ENCODE results near the gene TEC.

DNA sequence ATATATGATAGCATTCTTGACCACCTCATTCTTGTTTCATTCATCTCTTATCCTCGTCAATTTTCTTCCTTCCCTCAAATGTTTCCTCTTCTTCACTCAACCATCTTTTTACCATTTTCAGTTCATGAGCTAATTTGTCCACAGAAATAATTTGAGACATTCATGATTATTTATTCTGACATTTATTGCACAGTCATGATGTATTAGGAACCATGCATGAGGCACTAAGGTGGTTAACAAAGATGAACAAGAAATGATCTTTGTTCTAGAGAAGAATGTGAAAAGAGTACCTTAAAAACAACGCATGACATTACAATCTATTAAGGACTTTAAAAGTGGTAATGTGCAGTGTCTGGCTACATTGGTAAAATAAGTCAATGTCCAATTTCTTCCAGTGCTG, 27.9 kb downstream of the TEC start:
- TF ChIP-seq, protein P1, sequence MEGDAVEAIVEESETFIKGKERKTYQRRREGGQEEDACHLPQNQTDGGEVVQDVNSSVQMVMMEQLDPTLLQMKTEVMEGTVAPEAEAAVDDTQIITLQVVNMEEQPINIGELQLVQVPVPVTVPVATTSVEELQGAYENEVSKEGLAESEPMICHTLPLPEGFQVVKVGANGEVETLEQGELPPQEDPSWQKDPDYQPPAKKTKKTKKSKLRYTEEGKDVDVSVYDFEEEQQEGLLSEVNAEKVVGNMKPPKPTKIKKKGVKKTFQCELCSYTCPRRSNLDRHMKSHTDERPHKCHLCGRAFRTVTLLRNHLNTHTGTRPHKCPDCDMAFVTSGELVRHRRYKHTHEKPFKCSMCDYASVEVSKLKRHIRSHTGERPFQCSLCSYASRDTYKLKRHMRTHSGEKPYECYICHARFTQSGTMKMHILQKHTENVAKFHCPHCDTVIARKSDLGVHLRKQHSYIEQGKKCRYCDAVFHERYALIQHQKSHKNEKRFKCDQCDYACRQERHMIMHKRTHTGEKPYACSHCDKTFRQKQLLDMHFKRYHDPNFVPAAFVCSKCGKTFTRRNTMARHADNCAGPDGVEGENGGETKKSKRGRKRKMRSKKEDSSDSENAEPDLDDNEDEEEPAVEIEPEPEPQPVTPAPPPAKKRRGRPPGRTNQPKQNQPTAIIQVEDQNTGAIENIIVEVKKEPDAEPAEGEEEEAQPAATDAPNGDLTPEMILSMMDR (conservative IDR thresholded peaks at IDR 0.05; ENCODE audit: low read length), result no peak
- TF ChIP-seq EZH2phosphoT487 (IDR thresholded peaks at IDR 0.05; ENCODE audit: borderline replicate concordance), result no peak

Measured in Loucy (cell line).